Transverse colon (tissue), 4 donors: ENCODE measurements around the gene DENND1A. TPM values are rescaled to one million over a fixed set of nuclear protein-coding genes. Genes with fewer than 3 reads are reported as not detected.

Experiments
- DNase-seq: peaks from one replicate; pipeline ENCODE4 v3.0.0-alpha.2; 2019
- H3K27ac ChIP-seq, 4 donors: fragments of 200-600 bp; sonication (generic); 2 replicates each; pipeline ENCODE4 v1.5.1; 2016 to 2018; ENCODE audit warnings: inconsistent platforms in 4 of 4
- H3K27me3 ChIP-seq: fragments of 200-600 bp; sonication (generic); 2 replicates; pipeline ENCODE4 v1.5.1; 2017; ENCODE audit warnings: inconsistent platforms
- H3K36me3 ChIP-seq, 4 donors: fragments of 200-600 bp; sonication (generic); 2 replicates each; pipeline ENCODE4 v1.5.1; 2017 to 2019; ENCODE audit warnings: inconsistent platforms in 4 of 4
- H3K4me1 ChIP-seq, 4 donors: fragments of 200-600 bp; sonication (generic); 2 replicates each; pipeline ENCODE4 v1.5.1; 2017 to 2020; ENCODE audit warnings: inconsistent platforms in 4 of 4
- H3K4me3 ChIP-seq, 4 donors: fragments of 200-600 bp; sonication (generic); 1 replicate in 1 of 4; 2 replicates in 3 of 4; pipeline versions ENCODE4 v1.5.1 to v1.6.1; 2017 to 2019; ENCODE audit warnings: inconsistent platforms in 4 of 4
- H3K9me3 ChIP-seq, 2 donors: fragments of 200-600 bp; sonication (generic); 2 replicates each; pipeline ENCODE4 v1.5.1; 2017 to 2019; ENCODE audit warnings: inconsistent platforms in 2 of 2
- EP300 ChIP-seq: sonication (generic); formaldehyde crosslinking; IDR thresholded peaks from one replicate; pipeline ENCODE4 v1.6.1; 2017; ENCODE audit warnings: antibody characterized with exemption, low read depth
- POLR2A ChIP-seq: fragments of 450-650 bp; IDR thresholded peaks from one replicate; pipeline ENCODE4 v1.6.1; 2016; ENCODE audit warnings: antibody characterized with exemption, mild to moderate bottlenecking, moderate library complexity
- POLR2AphosphoS5 ChIP-seq, 3 donors: sonication (generic); formaldehyde crosslinking; IDR thresholded peaks; one replicate each; pipeline ENCODE4 v1.6.1; 2016; ENCODE audit warnings: antibody characterized with exemption in 3 of 3
- WGBS, 2 donors: methylation state at CpG; one replicate each; pipeline ENCODE4 v1.1.5; 2018; ENCODE audit warnings: low coverage in 1 of 2; 5-methylcytosine and 5-hydroxymethylcytosine counted together
- in situ Hi-C, 4 donors: fragments of 200-750 bp; cut with MboI; loops; one replicate each; pipeline versions ENCODE4 v1.15.0 to v1.15.1; 2017; ENCODE audit warnings: low sequenced_read_pairs in 3 of 4, low pct_ligation_motif_present in 1 of 4, low pct_unique_long_range_greater_than_20kb in 1 of 4
- intact Hi-C: fragments of 100-400 bp; cut with DNase I; formaldehyde crosslinking; loops from one replicate; pipeline ENCODE4 v1.15.1; 2023; ENCODE audit warnings: low total_unique reads
- total RNA-seq, 4 donors: library from RNA; depleted of rRNA; stranded (reverse); fragments of >200 nt; gene quantifications; one replicate each; pipeline ENCODE4 v1.1.0, GENCODE V29; 2016
- TF ChIP-seq, protein P1 (sequence below), 5 experiments: fragments of 200-600 bp in 3 of 5; fragments of 450-650 bp in 2 of 5; sonication (generic) in 3 of 5; IDR thresholded peaks; 1 replicate in 2 of 5; 2 replicates in 3 of 5; pipeline ENCODE4 v1.5.1; 2016 to 2017; ENCODE audit warnings: antibody characterized with exemption in 5 of 5, inconsistent platforms in 3 of 5, mild to moderate bottlenecking in 2 of 5, moderate library complexity in 1 of 5

The DENND1A gene
- total RNA-seq, 4 donors from 2014 or later = 12.5 to 78.6 (median 40.0) TPM

DNA sequence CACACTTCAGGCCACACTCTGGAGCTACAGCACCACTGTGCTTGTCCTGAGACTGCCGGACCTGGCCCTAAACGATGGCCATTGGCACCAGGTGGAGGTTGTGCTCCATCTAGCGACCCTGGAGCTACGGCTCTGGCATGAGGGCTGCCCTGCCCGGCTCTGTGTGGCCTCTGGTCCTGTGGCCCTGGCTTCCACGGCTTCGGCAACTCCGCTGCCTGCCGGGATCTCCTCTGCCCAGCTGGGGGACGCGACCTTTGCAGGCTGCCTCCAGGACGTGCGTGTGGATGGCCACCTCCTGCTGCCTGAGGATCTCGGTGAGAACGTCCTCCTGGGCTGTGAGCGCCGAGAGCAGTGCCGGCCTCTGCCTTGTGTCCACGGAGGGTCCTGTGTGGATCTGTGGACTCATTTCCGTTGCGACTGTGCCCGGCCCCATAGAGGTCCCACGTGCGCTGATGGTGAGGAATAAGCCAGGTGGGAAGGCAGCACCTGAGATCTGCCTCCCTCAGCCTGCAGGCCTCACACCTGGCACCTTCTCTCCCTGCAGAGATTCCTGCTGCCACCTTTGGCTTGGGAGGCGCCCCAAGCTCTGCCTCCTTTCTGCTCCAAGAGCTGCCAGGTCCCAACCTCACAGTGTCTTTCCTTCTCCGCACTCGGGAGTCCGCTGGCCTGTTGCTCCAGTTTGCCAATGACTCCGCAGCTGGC is 559.2 kb downstream of the DENND1A start:
- H3K36me3 ChIP-seq = no peaks in the 10 kb centered on the region
- 85% methylated on average over 19 of the region's 29 CpGs; no CpG with 5 or more reads in 1 of the 2 donors for WGBS, 2 donors
- no peak overlapping the region for H3K27ac ChIP-seq
- DNase-seq = no peak
- intact Hi-C loops (no loop called here), in situ Hi-C loops (no loop called here)
- peaks cover 18% of the 10 kb centered on the region for H3K27me3 ChIP-seq
- TF ChIP-seq POLR2AphosphoS5 (IDR thresholded peaks at IDR 0.05) (no peak), POLR2A (no peak), EP300 (no peak)
- TF ChIP-seq, protein P1, sequence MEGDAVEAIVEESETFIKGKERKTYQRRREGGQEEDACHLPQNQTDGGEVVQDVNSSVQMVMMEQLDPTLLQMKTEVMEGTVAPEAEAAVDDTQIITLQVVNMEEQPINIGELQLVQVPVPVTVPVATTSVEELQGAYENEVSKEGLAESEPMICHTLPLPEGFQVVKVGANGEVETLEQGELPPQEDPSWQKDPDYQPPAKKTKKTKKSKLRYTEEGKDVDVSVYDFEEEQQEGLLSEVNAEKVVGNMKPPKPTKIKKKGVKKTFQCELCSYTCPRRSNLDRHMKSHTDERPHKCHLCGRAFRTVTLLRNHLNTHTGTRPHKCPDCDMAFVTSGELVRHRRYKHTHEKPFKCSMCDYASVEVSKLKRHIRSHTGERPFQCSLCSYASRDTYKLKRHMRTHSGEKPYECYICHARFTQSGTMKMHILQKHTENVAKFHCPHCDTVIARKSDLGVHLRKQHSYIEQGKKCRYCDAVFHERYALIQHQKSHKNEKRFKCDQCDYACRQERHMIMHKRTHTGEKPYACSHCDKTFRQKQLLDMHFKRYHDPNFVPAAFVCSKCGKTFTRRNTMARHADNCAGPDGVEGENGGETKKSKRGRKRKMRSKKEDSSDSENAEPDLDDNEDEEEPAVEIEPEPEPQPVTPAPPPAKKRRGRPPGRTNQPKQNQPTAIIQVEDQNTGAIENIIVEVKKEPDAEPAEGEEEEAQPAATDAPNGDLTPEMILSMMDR (IDR thresholded peaks at IDR 0.05) = no peak
- H3K9me3 ChIP-seq = no peaks in the 10 kb centered on the region
- H3K4me3 ChIP-seq = no peak overlapping the region
- peaks cover 13 to 25% (median 18%) of the 10 kb centered on the region in 4 donors for H3K4me1 ChIP-seq

DNA sequence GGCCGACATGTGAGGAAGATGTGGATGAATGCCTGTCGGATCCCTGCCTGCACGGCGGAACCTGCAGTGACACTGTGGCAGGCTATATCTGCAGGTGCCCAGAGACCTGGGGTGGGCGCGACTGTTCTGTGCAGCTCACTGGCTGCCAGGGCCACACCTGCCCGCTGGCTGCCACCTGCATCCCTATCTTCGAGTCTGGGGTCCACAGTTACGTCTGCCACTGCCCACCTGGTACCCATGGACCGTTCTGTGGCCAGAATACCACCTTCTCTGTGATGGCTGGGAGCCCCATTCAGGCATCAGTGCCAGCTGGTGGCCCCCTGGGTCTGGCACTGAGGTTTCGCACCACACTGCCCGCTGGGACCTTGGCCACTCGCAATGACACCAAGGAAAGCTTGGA is 559.8 kb downstream of the DENND1A start:
- Histone ChIP-seq H3K4me3 (no peak overlapping the region), H3K27me3 (peaks cover 18% of the 10 kb centered on the region), H3K36me3 (no peaks in the 10 kb centered on the region), H3K27ac (no peak overlapping the region), H3K9me3 (no peaks in the 10 kb centered on the region), H3K4me1 (peaks cover 7 to 19% (median 12%) of the 10 kb centered on the region in 4 donors)
- intact Hi-C loops (no loop called here), in situ Hi-C loops (no loop called here)
- 77% methylated on average over 12 of the region's 13 CpGs; no CpG with 5 or more reads in 1 of the 2 donors for WGBS, 2 donors
- no peak for DNase-seq
- TF ChIP-seq POLR2A (no peak), EP300 (no peak), POLR2AphosphoS5 (IDR thresholded peaks at IDR 0.05) (no peak)
- TF ChIP-seq, protein P1 (IDR thresholded peaks at IDR 0.05) = no peak

DNA sequence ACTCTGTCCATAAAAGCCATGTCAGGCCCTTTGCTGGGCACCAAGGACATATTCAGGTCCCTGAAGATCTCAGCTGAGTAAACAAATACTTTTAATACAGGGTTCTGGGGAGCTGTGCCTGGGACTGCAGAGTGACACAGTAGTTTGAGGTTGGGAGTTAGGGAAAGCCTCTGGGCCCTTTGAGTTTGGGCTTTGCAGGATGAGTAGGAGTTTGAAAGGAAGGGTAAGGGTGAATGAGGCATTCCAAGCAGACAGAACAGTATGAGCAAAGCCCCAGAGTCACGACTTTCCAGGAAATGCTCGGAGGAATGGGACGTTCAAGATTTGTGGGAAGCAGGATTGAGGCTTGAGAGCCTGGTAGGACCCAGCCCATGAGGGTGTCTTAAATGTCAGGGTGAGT is 560.6 kb downstream of the DENND1A start:
- DNase-seq = no peak
- intact Hi-C loops = no loop called here
- Histone ChIP-seq H3K9me3 (no peaks in the 10 kb centered on the region), H3K4me1 (peaks cover 0 to 11% (median 4%) of the 10 kb centered on the region in 4 donors), H3K4me3 (no peak overlapping the region), H3K27ac (no peak overlapping the region), H3K27me3 (peaks cover 18% of the 10 kb centered on the region), H3K36me3 (no peaks in the 10 kb centered on the region)
- in situ Hi-C loops = no loop called here
- no peak for TF ChIP-seq EP300
- no peak for TF ChIP-seq POLR2AphosphoS5 (IDR thresholded peaks at IDR 0.05)
- TF ChIP-seq, protein P1 (IDR thresholded peaks at IDR 0.05) = no peak
- no peak for TF ChIP-seq POLR2A
- WGBS, 2 donors = 82% methylated on average over 3 of the region's 3 CpGs; no CpG with 5 or more reads in 1 of the 2 donors

DNA sequence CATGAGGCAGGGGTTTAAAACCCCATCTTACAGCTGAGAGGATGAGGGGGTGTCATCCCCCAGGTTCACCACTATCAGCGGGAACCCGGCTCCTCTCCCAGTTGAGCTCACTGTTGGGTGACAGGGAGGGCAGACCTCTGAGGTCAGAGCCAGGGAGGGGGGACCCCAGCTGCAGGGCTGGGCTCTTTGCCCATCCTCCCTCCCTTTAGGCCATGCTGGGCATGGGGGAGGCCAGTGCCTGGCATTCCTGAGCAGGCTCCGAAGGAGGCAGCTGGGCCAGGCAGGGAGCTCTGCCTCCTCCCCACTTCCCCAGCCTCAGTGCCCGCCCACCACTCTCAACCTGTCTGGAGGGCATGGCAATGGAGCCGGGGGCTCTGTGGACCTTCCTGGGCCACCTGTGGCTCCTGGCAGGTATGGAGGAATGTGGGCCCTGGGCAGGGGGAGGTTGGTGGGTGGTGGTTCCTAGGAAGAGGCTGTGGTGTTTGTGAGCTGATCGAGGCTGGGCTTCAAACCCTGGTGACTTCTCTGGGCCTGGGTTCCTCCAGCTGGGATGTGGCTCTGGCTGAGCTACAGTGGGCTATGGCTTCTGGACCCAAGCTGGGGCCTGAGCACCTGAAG is 561.3 kb downstream of the DENND1A start:
- TF ChIP-seq POLR2AphosphoS5 (IDR thresholded peaks at IDR 0.05) (no peak), POLR2A (no peak), EP300 (no peak)
- TF ChIP-seq, protein P1 (IDR thresholded peaks at IDR 0.05) = no peak
- no peak overlapping the region for H3K27ac ChIP-seq
- DNase-seq = no peak
- intact Hi-C loops (no loop called here), in situ Hi-C loops (no loop called here)
- peaks cover 0 to 5% (median under 1%) of the 10 kb centered on the region in 4 donors for H3K4me1 ChIP-seq
- no peaks in the 10 kb centered on the region for H3K36me3 ChIP-seq
- peaks cover 11% of the 10 kb centered on the region for H3K27me3 ChIP-seq
- H3K4me3 ChIP-seq = no peak overlapping the region
- WGBS, 2 donors = 90% methylated on average over 3 of the region's 6 CpGs; no CpG with 5 or more reads in 1 of the 2 donors
- no peaks in the 10 kb centered on the region for H3K9me3 ChIP-seq
